CD4-positive, CD25-positive, alpha-beta regulatory T cell (primary cell): Measurements from ENCODE around the gene CAPZB. TPM values are rescaled to one million over a fixed set of nuclear protein-coding genes. Genes with fewer than 3 reads are reported as not detected.

ENCODE experiments used
- ATAC-seq, 2 donors: fragments of 150-1000 bp; cut with Tn5 transposase; one replicate each; pipeline ENCODE4 v1.10.0; 2021; ENCODE audit warnings: low read depth in 2 of 2, moderate number of reproducible peaks in 2 of 2, moderate library complexity in 1 of 2
- DNase-seq, 3 donors: peaks; one replicate each; pipeline versions ENCODE4 v3.0.0 to v3.0.0-alpha.2; 2012 to 2022; ENCODE audit warnings: mixed read lengths in 1 of 3
- H3K27ac ChIP-seq: one replicate; pipeline ENCODE4 v1.7.0; 2013; ENCODE audit warnings: mild to moderate bottlenecking, low read length; ENCODE audit not compliant: insufficient read depth, poor library complexity, severe bottlenecking
- H3K27me3 ChIP-seq: one replicate; pipeline ENCODE4 v1.7.0; 2013; ENCODE audit warnings: low read length; ENCODE audit not compliant: control insufficient read depth, insufficient read depth
- H3K36me3 ChIP-seq: one replicate; pipeline ENCODE4 v1.7.0; 2013; ENCODE audit warnings: mild to moderate bottlenecking, low read length, moderate library complexity; ENCODE audit not compliant: control insufficient read depth, insufficient read depth
- H3K4me1 ChIP-seq: 2 replicates; pipeline ENCODE4 v1.7.0; 2013; ENCODE audit warnings: mild to moderate bottlenecking, low read length; ENCODE audit not compliant: insufficient read depth, control insufficient read depth, poor library complexity, severe bottlenecking
- H3K4me3 ChIP-seq: one replicate; pipeline ENCODE4 v1.7.0; 2013; ENCODE audit warnings: low read depth, mild to moderate bottlenecking, low read length, moderate library complexity
- H3K9me3 ChIP-seq, 2 experiments: 1 replicate in 1 of 2; 2 replicates in 1 of 2; pipeline ENCODE4 v1.7.0; 2013; ENCODE audit warnings: low read length in 2 of 2, mild to moderate bottlenecking in 1 of 2, moderate library complexity in 1 of 2; ENCODE audit not compliant: control insufficient read depth in 2 of 2
- H3K27ac Mint-ChIP-seq, 3 donors: one replicate each; pipeline ENCODE4 v1.8.0; 2020 to 2022; ENCODE audit warnings: mild to moderate bottlenecking in 3 of 3, mixed read lengths in 3 of 3, moderate library complexity in 2 of 3
- H3K27me3 Mint-ChIP-seq: one replicate; pipeline ENCODE4 v1.8.0; 2022; ENCODE audit warnings: mild to moderate bottlenecking, mixed read lengths
- H3K36me3 Mint-ChIP-seq: one replicate; pipeline ENCODE4 v1.8.0; 2020; ENCODE audit warnings: mixed read lengths
- H3K4me1 Mint-ChIP-seq, 4 donors: one replicate each; pipeline ENCODE4 v1.8.0; 2020 to 2022; ENCODE audit warnings: mixed read lengths in 4 of 4, mild to moderate bottlenecking in 1 of 4
- H3K4me3 Mint-ChIP-seq, 4 donors: one replicate each; pipeline ENCODE4 v1.8.0; 2020 to 2022; ENCODE audit warnings: mild to moderate bottlenecking in 4 of 4, mixed read lengths in 4 of 4, moderate library complexity in 3 of 4
- H3K9me3 Mint-ChIP-seq, 7 donors: one replicate each; pipeline ENCODE4 v1.8.0; 2020 to 2022; ENCODE audit warnings: mixed read lengths in 7 of 7, mild to moderate bottlenecking in 3 of 7, moderate library complexity in 2 of 7
- polyA plus RNA-seq, 4 donors: library from polyadenylated mRNA; unstranded; fragments of 300-500 nt; fragmentation: Illumina TruSeq; gene quantifications; one replicate each; pipeline ENCODE4 v1.2.3, GENCODE V29; 2021
- total RNA-seq: library from RNA; stranded (reverse); gene quantifications from one replicate; pipeline ENCODE4 v1.2.3, GENCODE V29; 2022

Gene CAPZB
- total and polyA plus RNA-seq, 5 donors from 2014 or later: 372 to 588 (median 462) TPM

DNA sequence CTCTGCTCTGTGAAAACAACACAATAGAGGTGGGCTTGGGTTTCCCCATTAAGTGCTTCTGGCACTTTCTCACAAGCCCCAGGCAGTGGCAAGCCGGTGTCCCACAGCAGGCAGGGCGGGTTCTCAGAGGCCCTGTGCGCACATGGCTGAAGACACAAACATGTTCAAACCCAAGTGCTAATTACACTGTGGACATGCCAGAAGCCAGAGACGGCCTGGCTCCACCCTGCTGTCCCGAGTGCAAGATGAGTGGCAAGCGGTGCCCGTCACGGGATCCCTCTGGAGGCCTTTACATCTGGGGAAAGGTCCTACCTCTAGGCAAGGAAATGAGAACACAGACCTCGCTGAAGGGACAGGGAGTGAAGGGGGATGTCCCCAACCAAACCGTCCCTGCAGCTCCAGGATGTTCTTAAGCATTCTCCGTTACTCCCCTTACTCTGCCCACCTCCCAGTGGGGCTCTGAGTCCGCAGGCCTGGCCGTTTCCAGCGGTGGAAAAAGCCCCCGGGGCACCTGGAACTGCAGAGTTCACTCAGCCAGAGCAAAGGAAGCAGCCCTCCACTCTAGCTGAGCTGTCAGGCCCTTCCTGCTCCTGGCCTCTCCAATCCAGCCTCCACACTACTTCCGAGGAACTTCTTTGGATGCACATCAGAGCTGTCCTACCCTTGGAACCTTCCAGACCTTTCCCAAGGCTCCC is 115.8 kb downstream of the CAPZB start:
- Histone ChIP-seq H3K27ac (no peak overlapping the region), H3K4me3 (no peak overlapping the region), H3K27me3 (no peaks in the 10 kb centered on the region), H3K4me1 (no peaks in the 10 kb centered on the region), H3K9me3 (no peaks in the 10 kb centered on the region), H3K36me3 (peaks cover 37% of the 10 kb centered on the region)
- Mint-ChIP-seq H3K4me1 (peaks cover 0 to 31% (median 15%) of the 10 kb centered on the region in 4 donors), H3K4me3 (no peak overlapping the region), H3K27ac (peak overlapping the region; percentile 58 to 80 (median 59)), H3K9me3 (no peaks in the 10 kb centered on the region), H3K27me3 (no peaks in the 10 kb centered on the region), H3K36me3 (peaks cover 15% of the 10 kb centered on the region)
- DNase-seq: no peak
- ATAC-seq: no peak

- H3K27me3 ChIP-seq: no peaks in the 10 kb centered on the region
- no peak overlapping the region for H3K4me3 ChIP-seq
- no peaks in the 10 kb centered on the region for H3K9me3 ChIP-seq
- peaks cover 0 to 37% (median 17%) of the 10 kb centered on the region in 4 donors for H3K4me1 Mint-ChIP-seq
- no peaks in the 10 kb centered on the region for H3K27me3 Mint-ChIP-seq
- no peaks in the 10 kb centered on the region for H3K9me3 Mint-ChIP-seq
- H3K27ac ChIP-seq: no peak overlapping the region
- peaks cover 32% of the 10 kb centered on the region for H3K36me3 ChIP-seq
- H3K4me1 ChIP-seq: no peaks in the 10 kb centered on the region
- no peak overlapping the region for H3K4me3 Mint-ChIP-seq
- H3K36me3 Mint-ChIP-seq: peaks cover 15% of the 10 kb centered on the region
- ATAC-seq (no peak), DNase-seq (no peak)
- peak overlapping the region in 1 of 3 donors; percentile 84 for H3K27ac Mint-ChIP-seq
Observed at GRCh38 chr1:19368964-19369363, 116.4 kb downstream of the CAPZB start.

DNA sequence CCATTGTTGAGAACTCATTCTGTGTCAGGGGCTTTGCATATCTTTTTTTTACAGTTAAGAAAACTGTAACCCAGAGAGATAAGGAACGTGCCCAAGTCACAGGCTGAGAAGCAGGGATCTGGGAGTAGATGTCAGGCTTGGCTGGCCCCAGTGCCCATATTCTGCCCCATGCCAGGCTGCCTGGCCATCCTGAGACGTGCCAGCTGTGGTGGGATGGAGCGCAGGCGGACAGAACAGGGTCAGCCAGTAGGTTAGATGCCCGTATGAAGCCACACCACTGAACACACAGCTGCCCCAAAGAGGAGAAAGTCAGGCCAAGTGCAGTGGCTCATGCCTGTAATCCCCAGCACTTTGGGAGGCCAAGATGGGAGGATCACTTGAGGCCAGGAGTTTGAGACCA is 117.3 kb downstream of the CAPZB start:
- peaks cover 15% of the 10 kb centered on the region for H3K36me3 Mint-ChIP-seq
- no peak overlapping the region for H3K27ac Mint-ChIP-seq
- no peak overlapping the region for H3K4me3 Mint-ChIP-seq
- DNase-seq: no peak
- Histone ChIP-seq H3K4me1 (no peaks in the 10 kb centered on the region), H3K27me3 (no peaks in the 10 kb centered on the region), H3K36me3 (peaks cover 24% of the 10 kb centered on the region), H3K4me3 (no peak overlapping the region), H3K9me3 (no peaks in the 10 kb centered on the region), H3K27ac (no peak overlapping the region)
- no peaks in the 10 kb centered on the region for H3K9me3 Mint-ChIP-seq
- ATAC-seq: no peak
- no peaks in the 10 kb centered on the region for H3K27me3 Mint-ChIP-seq
- H3K4me1 Mint-ChIP-seq: peaks cover 0 to 41% (median 19%) of the 10 kb centered on the region in 4 donors

DNA sequence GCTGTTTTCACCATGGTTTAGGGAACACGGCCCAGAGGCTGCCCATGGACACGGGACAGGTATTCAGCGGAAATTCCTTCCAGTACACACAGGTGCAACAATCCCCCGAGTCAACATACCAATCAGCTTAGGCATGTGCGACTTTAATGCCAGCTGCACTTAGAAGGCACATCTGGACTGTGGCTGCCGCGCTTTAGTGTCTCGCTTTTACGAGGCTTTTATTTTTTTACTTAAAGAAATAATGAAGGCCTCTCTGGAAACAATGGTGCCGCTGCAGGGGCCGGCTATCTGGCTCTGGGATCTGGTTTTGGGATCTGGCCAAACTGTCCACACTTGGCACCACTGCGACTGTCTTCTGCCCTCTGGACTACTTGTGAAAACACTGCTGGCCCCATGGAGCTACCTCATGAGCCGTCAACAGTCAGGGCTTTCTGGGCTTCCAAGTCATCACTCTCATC is 117.7 kb downstream of the CAPZB start:
- Histone ChIP-seq H3K4me1 (no peaks in the 10 kb centered on the region), H3K36me3 (peaks cover 25% of the 10 kb centered on the region), H3K9me3 (no peaks in the 10 kb centered on the region), H3K27ac (no peak overlapping the region), H3K27me3 (no peaks in the 10 kb centered on the region), H3K4me3 (no peak overlapping the region)
- no peaks in the 10 kb centered on the region for H3K9me3 Mint-ChIP-seq
- H3K36me3 Mint-ChIP-seq: peaks cover 15% of the 10 kb centered on the region
- H3K4me1 Mint-ChIP-seq: peaks cover 0 to 41% (median 20%) of the 10 kb centered on the region in 4 donors
- H3K4me3 Mint-ChIP-seq: no peak overlapping the region
- ATAC-seq (no peak), DNase-seq (no peak)
- H3K27me3 Mint-ChIP-seq: no peaks in the 10 kb centered on the region
- no peak overlapping the region for H3K27ac Mint-ChIP-seq

- no peak for ATAC-seq
- no peak overlapping the region for H3K4me3 ChIP-seq
- H3K27me3 ChIP-seq: no peaks in the 10 kb centered on the region
- Mint-ChIP-seq H3K4me3 (no peak overlapping the region), H3K36me3 (peaks cover 10% of the 10 kb centered on the region), H3K27ac (peak overlapping the region; percentile 3 to 79 (median 62)), H3K4me1 (peaks cover 0 to 40% (median 20%) of the 10 kb centered on the region in 4 donors), H3K27me3 (no peaks in the 10 kb centered on the region), H3K9me3 (no peaks in the 10 kb centered on the region)
- no peaks in the 10 kb centered on the region for H3K4me1 ChIP-seq
- no peaks in the 10 kb centered on the region for H3K9me3 ChIP-seq
- H3K36me3 ChIP-seq: peaks cover 20% of the 10 kb centered on the region
- no peak for DNase-seq
- no peak overlapping the region for H3K27ac ChIP-seq
Observed at GRCh38 chr1:19366599-19367536, 118.5 kb downstream of the CAPZB start.

- H3K27ac Mint-ChIP-seq: peak overlapping the region in 1 of 3 donors; percentile 46
- Histone ChIP-seq H3K9me3 (no peaks in the 10 kb centered on the region), H3K4me1 (peaks cover 3% of the 10 kb centered on the region), H3K27ac (no peak overlapping the region), H3K36me3 (peaks cover 11% of the 10 kb centered on the region), H3K4me3 (no peak overlapping the region), H3K27me3 (no peaks in the 10 kb centered on the region)
- no peaks in the 10 kb centered on the region for H3K27me3 Mint-ChIP-seq
- ATAC-seq: no peak
- H3K36me3 Mint-ChIP-seq: peaks cover 10% of the 10 kb centered on the region
- no peak for DNase-seq
- H3K4me1 Mint-ChIP-seq: peaks cover 5 to 45% (median 26%) of the 10 kb centered on the region in 4 donors
- no peak overlapping the region for H3K4me3 Mint-ChIP-seq
- no peaks in the 10 kb centered on the region for H3K9me3 Mint-ChIP-seq
Observed at GRCh38 chr1:19365721-19366120, 119.6 kb downstream of the CAPZB start.

GRCh38 chr1:19363536-19364152 is 121.7 kb downstream of the CAPZB start:
- ATAC-seq (no peak), DNase-seq (no peak)
- Mint-ChIP-seq H3K9me3 (no peaks in the 10 kb centered on the region), H3K4me3 (no peak overlapping the region), H3K4me1 (peaks cover 6 to 46% (median 31%) of the 10 kb centered on the region in 4 donors), H3K27me3 (no peaks in the 10 kb centered on the region), H3K27ac (peak overlapping the region in 2 of 3 donors; percentile 11 to 19), H3K36me3 (peaks cover 10% of the 10 kb centered on the region)
- no peaks in the 10 kb centered on the region for H3K9me3 ChIP-seq
- H3K4me1 ChIP-seq: peaks cover 7% of the 10 kb centered on the region
- no peaks in the 10 kb centered on the region for H3K27me3 ChIP-seq
- no peak overlapping the region for H3K4me3 ChIP-seq
- H3K27ac ChIP-seq: no peak overlapping the region
- peaks cover 22% of the 10 kb centered on the region for H3K36me3 ChIP-seq
